Measurements from ENCODE around the gene ST6GALNAC3. TPM values are rescaled to one million over a fixed set of nuclear protein-coding genes. Genes with fewer than 3 reads are reported as not detected.

The ST6GALNAC3 gene
- total RNA-seq, 1 experiment from 2014 or later, result 0.82 TPM

- Mint-ChIP-seq H3K27me3 (ENCODE audit: insufficient read depth, unreplicated experiment) (peaks cover 12% of the 10 kb centered on the region), H3K4me3 (ENCODE audit: unreplicated experiment) (no peak overlapping the region), H3K36me3 (ENCODE audit: insufficient read depth, unreplicated experiment) (peaks cover 6% of the 10 kb centered on the region), H3K9me3 (ENCODE audit: unreplicated experiment) (peaks cover 5% of the 10 kb centered on the region), H3K27ac (ENCODE audit: low read depth, unreplicated experiment) (no peak overlapping the region), H3K4me1 (ENCODE audit: insufficient read depth, unreplicated experiment) (no peaks in the 10 kb centered on the region)
- ChIA-PET POLR2A (no interaction called here), CTCF (no interaction called here)
- BruUV-seq (replicated peaks), result no TSS peak
- TF ChIP-seq, protein P1, sequence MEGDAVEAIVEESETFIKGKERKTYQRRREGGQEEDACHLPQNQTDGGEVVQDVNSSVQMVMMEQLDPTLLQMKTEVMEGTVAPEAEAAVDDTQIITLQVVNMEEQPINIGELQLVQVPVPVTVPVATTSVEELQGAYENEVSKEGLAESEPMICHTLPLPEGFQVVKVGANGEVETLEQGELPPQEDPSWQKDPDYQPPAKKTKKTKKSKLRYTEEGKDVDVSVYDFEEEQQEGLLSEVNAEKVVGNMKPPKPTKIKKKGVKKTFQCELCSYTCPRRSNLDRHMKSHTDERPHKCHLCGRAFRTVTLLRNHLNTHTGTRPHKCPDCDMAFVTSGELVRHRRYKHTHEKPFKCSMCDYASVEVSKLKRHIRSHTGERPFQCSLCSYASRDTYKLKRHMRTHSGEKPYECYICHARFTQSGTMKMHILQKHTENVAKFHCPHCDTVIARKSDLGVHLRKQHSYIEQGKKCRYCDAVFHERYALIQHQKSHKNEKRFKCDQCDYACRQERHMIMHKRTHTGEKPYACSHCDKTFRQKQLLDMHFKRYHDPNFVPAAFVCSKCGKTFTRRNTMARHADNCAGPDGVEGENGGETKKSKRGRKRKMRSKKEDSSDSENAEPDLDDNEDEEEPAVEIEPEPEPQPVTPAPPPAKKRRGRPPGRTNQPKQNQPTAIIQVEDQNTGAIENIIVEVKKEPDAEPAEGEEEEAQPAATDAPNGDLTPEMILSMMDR (IDR thresholded peaks at IDR 0.05; ENCODE audit: unreplicated experiment), result no peak
- intact Hi-C loops (cut with micrococcal nuclease), result no loop called here
- DNase-seq (ENCODE audit: unreplicated experiment), result no peak
Measured at GRCh38 chr1:76381450-76382097, 307.0 kb downstream of the ST6GALNAC3 start.

DNA sequence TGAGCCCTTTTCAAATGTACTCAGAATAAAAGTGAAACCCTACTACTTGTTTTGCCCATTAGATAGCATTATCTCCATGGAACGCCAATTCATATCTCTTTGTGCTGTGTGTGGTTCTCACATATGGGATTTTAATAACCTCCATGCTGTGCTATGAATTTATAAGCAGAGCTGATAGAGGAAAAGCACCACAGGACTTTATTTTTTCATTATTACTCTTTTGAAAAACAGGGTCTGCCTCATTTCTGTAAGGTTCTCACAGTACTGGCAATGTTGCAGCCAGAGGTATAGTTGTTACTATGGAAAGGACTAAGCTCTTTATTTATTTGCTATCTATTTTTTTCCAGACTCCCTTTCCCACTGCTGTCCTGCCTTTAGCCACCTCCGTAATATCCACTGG lies 313.7 kb downstream of the ST6GALNAC3 start:
- Mint-ChIP-seq H3K27me3 (ENCODE audit: insufficient read depth, unreplicated experiment) (no peaks in the 10 kb centered on the region), H3K27ac (ENCODE audit: low read depth, unreplicated experiment) (no peak overlapping the region), H3K4me1 (ENCODE audit: insufficient read depth, unreplicated experiment) (no peaks in the 10 kb centered on the region), H3K36me3 (ENCODE audit: insufficient read depth, unreplicated experiment) (no peaks in the 10 kb centered on the region), H3K9me3 (ENCODE audit: unreplicated experiment) (no peaks in the 10 kb centered on the region), H3K4me3 (ENCODE audit: unreplicated experiment) (no peak overlapping the region)
- no TSS peak for BruUV-seq (replicated peaks)
- ChIA-PET POLR2A (no interaction called here), CTCF (no interaction called here)
- intact Hi-C loops (cut with micrococcal nuclease), result no loop called here
- DNase-seq (ENCODE audit: unreplicated experiment), result no peak
- TF ChIP-seq, protein P1 (IDR thresholded peaks at IDR 0.05; ENCODE audit: unreplicated experiment), result no peak

- no peak overlapping the region for H3K4me3 Mint-ChIP-seq (ENCODE audit: unreplicated experiment)
- CTCF ChIA-PET, result no interaction called here
Measured at GRCh38 chr1:76390456-76390855, 315.9 kb downstream of the ST6GALNAC3 start.

GRCh38 chr1:76395059-76395458 lies 320.5 kb downstream of the ST6GALNAC3 start:
- intact Hi-C loops (cut with micrococcal nuclease), result no loop called here
- TF ChIP-seq, protein P1 (IDR thresholded peaks at IDR 0.05; ENCODE audit: unreplicated experiment), result no peak
- CTCF ChIA-PET, result no interaction called here
- no peaks in the 10 kb centered on the region for H3K9me3 Mint-ChIP-seq (ENCODE audit: unreplicated experiment)
- POLR2A ChIA-PET, result no interaction called here
- H3K4me1 Mint-ChIP-seq (ENCODE audit: insufficient read depth, unreplicated experiment), result no peaks in the 10 kb centered on the region
- no peaks in the 10 kb centered on the region for H3K27me3 Mint-ChIP-seq (ENCODE audit: insufficient read depth, unreplicated experiment)
- no peaks in the 10 kb centered on the region for H3K36me3 Mint-ChIP-seq (ENCODE audit: insufficient read depth, unreplicated experiment)
- no peak overlapping the region for H3K4me3 Mint-ChIP-seq (ENCODE audit: unreplicated experiment)
- H3K27ac Mint-ChIP-seq (ENCODE audit: low read depth, unreplicated experiment), result no peak overlapping the region
- no TSS peak for BruUV-seq (replicated peaks)
- no peak for DNase-seq (ENCODE audit: unreplicated experiment)

More at GRCh38 chr1:76390456-76390855, 315.9 kb downstream of the ST6GALNAC3 start:
- Mint-ChIP-seq H3K27ac (ENCODE audit: low read depth, unreplicated experiment) (no peak overlapping the region), H3K27me3 (ENCODE audit: insufficient read depth, unreplicated experiment) (no peaks in the 10 kb centered on the region), H3K9me3 (ENCODE audit: unreplicated experiment) (no peaks in the 10 kb centered on the region), H3K36me3 (ENCODE audit: insufficient read depth, unreplicated experiment) (no peaks in the 10 kb centered on the region), H3K4me1 (ENCODE audit: insufficient read depth, unreplicated experiment) (no peaks in the 10 kb centered on the region)
- no peak for DNase-seq (ENCODE audit: unreplicated experiment)
- intact Hi-C loops (cut with micrococcal nuclease), result no loop called here
- POLR2A ChIA-PET, result no interaction called here
- no TSS peak for BruUV-seq (replicated peaks)
- TF ChIP-seq, protein P1 (IDR thresholded peaks at IDR 0.05; ENCODE audit: unreplicated experiment), result no peak

All from MCF 10A (cell line).